ENCODE measurements around the gene SCAMP5. TPM values are rescaled to one million over a fixed set of nuclear protein-coding genes. Genes with fewer than 3 reads are reported as not detected.

SCAMP5 gene
- total RNA-seq, 4 donors from 2014 or later = 11.3 to 24.8 (median 15.8) TPM; not detected in 1

DNA sequence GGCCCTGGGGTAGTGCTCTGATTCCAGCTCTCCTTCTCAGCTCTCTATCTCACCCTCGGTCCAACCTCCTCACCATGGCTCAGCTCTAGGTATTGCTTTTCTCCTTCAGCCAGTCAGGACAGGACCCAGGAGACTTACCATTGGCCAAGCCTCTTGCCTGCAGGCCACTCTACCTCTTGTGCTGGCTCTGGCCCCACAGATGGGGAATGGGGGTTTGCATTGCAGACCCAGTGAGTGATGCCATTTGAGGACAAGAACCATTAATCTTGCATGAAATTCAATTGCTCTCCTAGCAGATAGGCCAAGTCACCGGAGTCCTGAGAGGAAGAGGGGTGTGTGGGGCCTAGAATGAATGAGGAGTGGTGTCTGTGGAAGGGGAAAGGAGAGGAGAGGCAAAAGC is 32.7 kb upstream of the SCAMP5 start:
- TF ChIP-seq, protein P1, sequence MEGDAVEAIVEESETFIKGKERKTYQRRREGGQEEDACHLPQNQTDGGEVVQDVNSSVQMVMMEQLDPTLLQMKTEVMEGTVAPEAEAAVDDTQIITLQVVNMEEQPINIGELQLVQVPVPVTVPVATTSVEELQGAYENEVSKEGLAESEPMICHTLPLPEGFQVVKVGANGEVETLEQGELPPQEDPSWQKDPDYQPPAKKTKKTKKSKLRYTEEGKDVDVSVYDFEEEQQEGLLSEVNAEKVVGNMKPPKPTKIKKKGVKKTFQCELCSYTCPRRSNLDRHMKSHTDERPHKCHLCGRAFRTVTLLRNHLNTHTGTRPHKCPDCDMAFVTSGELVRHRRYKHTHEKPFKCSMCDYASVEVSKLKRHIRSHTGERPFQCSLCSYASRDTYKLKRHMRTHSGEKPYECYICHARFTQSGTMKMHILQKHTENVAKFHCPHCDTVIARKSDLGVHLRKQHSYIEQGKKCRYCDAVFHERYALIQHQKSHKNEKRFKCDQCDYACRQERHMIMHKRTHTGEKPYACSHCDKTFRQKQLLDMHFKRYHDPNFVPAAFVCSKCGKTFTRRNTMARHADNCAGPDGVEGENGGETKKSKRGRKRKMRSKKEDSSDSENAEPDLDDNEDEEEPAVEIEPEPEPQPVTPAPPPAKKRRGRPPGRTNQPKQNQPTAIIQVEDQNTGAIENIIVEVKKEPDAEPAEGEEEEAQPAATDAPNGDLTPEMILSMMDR (IDR thresholded peaks at IDR 0.05) = no peak
- TF ChIP-seq EP300 (IDR thresholded peaks at IDR 0.05; ENCODE audit: low read depth) (no peak), POLR2AphosphoS5 (IDR thresholded peaks at IDR 0.05) (no peak), POLR2A (IDR thresholded peaks at IDR 0.05) (no peak)
- 73 to 100% methylated on average over 1 to 2 of the region's 2 CpGs for WGBS, 2 donors (ENCODE audit: low coverage in 1 of 2)

DNA sequence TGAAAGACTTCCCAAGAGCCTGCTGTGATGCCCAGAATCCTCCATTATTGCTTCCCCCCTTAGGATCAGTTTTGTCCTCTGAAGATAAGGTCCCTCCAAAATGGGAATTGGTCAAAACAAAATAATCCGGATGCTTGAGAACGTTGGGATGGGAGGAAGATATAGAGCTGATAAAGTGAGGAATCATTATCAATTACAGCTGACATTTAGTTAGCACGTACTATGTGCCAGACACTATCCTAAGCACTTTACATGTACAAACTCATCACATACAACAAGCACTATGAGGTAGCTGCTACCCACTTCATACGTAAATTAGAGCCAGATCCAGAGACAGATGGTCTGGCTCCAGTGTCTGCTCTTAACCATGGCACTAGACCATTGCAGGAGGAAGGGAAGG is 32.1 kb upstream of the SCAMP5 start:
- intact Hi-C loops (cut with DNase I; ENCODE audit: low total_unique reads) = no loop called here
- in situ Hi-C loops (cut with MboI; ENCODE audit: low pct_ligation_motif_present in 1 of 4, low pct_unique_long_range_greater_than_20kb in 1 of 4, low sequenced_read_pairs in 3 of 4) = loop anchor here in 1 of 4 donors (25.0 kb wide), 1 partner anchor 326 kb away; no protein-coding TSS in a partner anchor
- Histone ChIP-seq H3K4me3 (no peak overlapping the region), H3K27me3 (peaks cover 14% of the 10 kb centered on the region), H3K4me1 (peaks cover 0 to 29% (median 8%) of the 10 kb centered on the region in 4 donors), H3K27ac (no peak overlapping the region), H3K9me3 (no peaks in the 10 kb centered on the region), H3K36me3 (no peaks in the 10 kb centered on the region)
- WGBS, 2 donors (ENCODE audit: low coverage in 1 of 2) = 83 to 92% methylated on average over 3 to 4 of the region's 4 CpGs
- TF ChIP-seq POLR2A (IDR thresholded peaks at IDR 0.05) (no peak), POLR2AphosphoS5 (IDR thresholded peaks at IDR 0.05) (no peak), EP300 (IDR thresholded peaks at IDR 0.05; ENCODE audit: low read depth) (no peak)
- TF ChIP-seq, protein P1 (IDR thresholded peaks at IDR 0.05) = no peak
- DNase-seq = no peak

More for the DNA sequence above, 32.7 kb upstream of the SCAMP5 start:
- Histone ChIP-seq H3K27ac (no peak overlapping the region), H3K27me3 (peaks cover 20% of the 10 kb centered on the region), H3K36me3 (no peaks in the 10 kb centered on the region), H3K4me3 (no peak overlapping the region), H3K4me1 (peaks cover 0 to 35% (median 13%) of the 10 kb centered on the region in 4 donors), H3K9me3 (no peaks in the 10 kb centered on the region)
- intact Hi-C loops (cut with DNase I; ENCODE audit: low total_unique reads) (no loop called here), in situ Hi-C loops (cut with MboI; ENCODE audit: low pct_ligation_motif_present in 1 of 4, low pct_unique_long_range_greater_than_20kb in 1 of 4, low sequenced_read_pairs in 3 of 4) (loop anchor here in 1 of 4 donors (25.0 kb wide), 1 partner anchor 325 kb away; no protein-coding TSS in a partner anchor)
- no peak for DNase-seq

DNA sequence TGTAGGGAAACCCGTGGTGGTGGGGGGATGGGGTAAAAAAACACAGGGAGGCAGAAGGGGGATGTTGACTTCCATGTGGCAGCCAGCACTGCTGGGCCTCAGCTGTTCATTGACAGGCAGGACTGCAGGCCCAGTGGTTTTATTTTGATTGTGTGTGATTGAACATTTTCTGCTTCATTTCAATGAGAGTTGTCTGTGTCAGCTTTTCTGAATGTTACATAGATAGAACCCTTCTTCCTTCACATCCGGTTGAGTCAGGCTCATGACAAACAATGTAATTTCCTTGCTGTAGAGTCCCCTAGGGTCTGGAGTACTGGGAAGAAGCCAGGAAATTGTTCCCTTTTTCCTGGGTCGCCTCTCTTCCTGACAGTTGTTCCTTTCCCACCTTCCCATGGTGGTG is 30.6 kb upstream of the SCAMP5 start:
- Histone ChIP-seq H3K4me3 (no peak overlapping the region), H3K36me3 (no peaks in the 10 kb centered on the region), H3K27me3 (no peaks in the 10 kb centered on the region), H3K4me1 (peaks cover 0 to 14% (median 0%) of the 10 kb centered on the region in 4 donors), H3K9me3 (no peaks in the 10 kb centered on the region), H3K27ac (no peak overlapping the region)
- no peak for TF ChIP-seq EP300 (IDR thresholded peaks at IDR 0.05; ENCODE audit: low read depth)
- no peak for TF ChIP-seq POLR2AphosphoS5 (IDR thresholded peaks at IDR 0.05)
- TF ChIP-seq POLR2A (IDR thresholded peaks at IDR 0.05) = no peak
- TF ChIP-seq, protein P1 (IDR thresholded peaks at IDR 0.05) = no peak
- WGBS, 2 donors (ENCODE audit: low coverage in 1 of 2) = 27% methylated on average over 3 of the region's 3 CpGs
- in situ Hi-C loops (cut with MboI; ENCODE audit: low pct_ligation_motif_present in 1 of 4, low pct_unique_long_range_greater_than_20kb in 1 of 4, low sequenced_read_pairs in 3 of 4) = loop anchor here in 1 of 4 donors (25.0 kb wide), 1 partner anchor 327 kb away; no protein-coding TSS in a partner anchor
- no peak for DNase-seq
- intact Hi-C loops (cut with DNase I; ENCODE audit: low total_unique reads) = no loop called here

DNA sequence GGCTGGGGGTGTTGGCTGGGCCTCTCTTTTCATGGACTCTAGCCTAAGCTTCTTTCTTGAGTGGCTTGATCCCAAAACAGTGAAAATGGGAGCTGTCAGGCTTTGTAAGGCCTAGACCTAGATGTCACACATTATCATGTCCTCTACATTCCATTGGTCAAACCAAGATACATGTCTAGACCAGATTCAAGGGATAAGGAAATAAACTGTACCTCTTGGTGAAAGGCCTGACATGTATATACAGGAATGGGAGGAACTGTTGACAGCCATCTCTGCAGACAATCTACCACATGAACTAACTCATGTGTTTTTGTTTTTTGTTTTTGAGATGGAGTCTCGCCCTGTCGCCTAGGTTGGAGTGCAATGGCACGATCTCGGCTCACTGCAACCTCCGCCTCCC is 27.7 kb upstream of the SCAMP5 start:
- no peak for DNase-seq
- Histone ChIP-seq H3K27me3 (no peaks in the 10 kb centered on the region), H3K9me3 (no peaks in the 10 kb centered on the region), H3K4me1 (no peaks in the 10 kb centered on the region), H3K4me3 (no peak overlapping the region), H3K27ac (no peak overlapping the region), H3K36me3 (no peaks in the 10 kb centered on the region)
- WGBS, 2 donors (ENCODE audit: low coverage in 1 of 2) = 87 to 96% methylated on average over 5 of the region's 5 CpGs
- TF ChIP-seq POLR2A (IDR thresholded peaks at IDR 0.05) = no peak
- TF ChIP-seq, protein P1 (IDR thresholded peaks at IDR 0.05) = no peak
- no peak for TF ChIP-seq POLR2AphosphoS5 (IDR thresholded peaks at IDR 0.05)
- no peak for TF ChIP-seq EP300 (IDR thresholded peaks at IDR 0.05; ENCODE audit: low read depth)
- in situ Hi-C loops (cut with MboI; ENCODE audit: low pct_ligation_motif_present in 1 of 4, low pct_unique_long_range_greater_than_20kb in 1 of 4, low sequenced_read_pairs in 3 of 4) (loop anchor here in 1 of 4 donors (25.0 kb wide), 1 partner anchor 330 kb away; no protein-coding TSS in a partner anchor), intact Hi-C loops (cut with DNase I; ENCODE audit: low total_unique reads) (no loop called here)
